ENCODE results near the gene MTUS2.

- TF ChIP-seq FOXM1 (IDR thresholded peaks at IDR 0.05; ENCODE audit: borderline replicate concordance) = no peak
- no peak for TF ChIP-seq ARNT (IDR thresholded peaks at IDR 0.05)
- TF ChIP-seq CTBP1 (IDR thresholded peaks at IDR 0.05; ENCODE audit: borderline replicate concordance) = no peak
- TF ChIP-seq TARDBP (IDR thresholded peaks at IDR 0.05) = no peak
These were observed 384.5 kb downstream of the MTUS2 start for GRCh38 chr13:29204651-29205050.

All from HEK293T (cell line).